Smooth muscle cell (in vitro differentiated cells): ENCODE measurements around the gene POU6F2. TPM values are rescaled to one million over a fixed set of nuclear protein-coding genes. Genes with fewer than 3 reads are reported as not detected.
A peak's percentile ranks its signal among the peaks of the same experiment; 100 is the strongest.

Experiments
- DNase-seq: peaks from one replicate; lab custom pipeline; 2025; ENCODE audit not compliant: unreplicated experiment; lab: John Stamatoyannopoulos, UW
- H2AFZ ChIP-seq: fragments of 200-600 bp; sonication (generic); 2 replicates; pipeline ENCODE4 v1.6.0; 2016; ENCODE audit warnings: antibody characterized with exemption, low read depth, mild to moderate bottlenecking
- H3F3A ChIP-seq: fragments of 200-600 bp; sonication (generic); 2 replicates; pipeline ENCODE4 v1.6.0; 2017; ENCODE audit warnings: antibody characterized with exemption, low read depth
- H3K27ac ChIP-seq: fragments of 200-600 bp; sonication (generic); 2 replicates; pipeline ENCODE4 v1.5.1; 2016; ENCODE audit warnings: low read depth, mild to moderate bottlenecking
- H3K27me3 ChIP-seq: fragments of 200-600 bp; sonication (generic); 2 replicates; pipeline ENCODE4 v1.6.1; 2016; ENCODE audit warnings: low read depth, mild to moderate bottlenecking
- H3K36me3 ChIP-seq: fragments of 200-600 bp; sonication (generic); 2 replicates; pipeline ENCODE4 v1.5.1; 2016; ENCODE audit warnings: low read depth
- H3K4me1 ChIP-seq: fragments of 200-600 bp; sonication (generic); 2 replicates; pipeline ENCODE4 v1.5.1; 2016; ENCODE audit warnings: low read depth
- H3K4me2 ChIP-seq: fragments of 200-600 bp; sonication (generic); 2 replicates; pipeline ENCODE4 v1.6.0; 2016; ENCODE audit warnings: mild to moderate bottlenecking
- H3K4me3 ChIP-seq: fragments of 200-600 bp; sonication (generic); 2 replicates; pipeline ENCODE4 v1.5.1; 2016; ENCODE audit warnings: mild to moderate bottlenecking
- H3K79me2 ChIP-seq: fragments of 200-600 bp; sonication (generic); 2 replicates; pipeline ENCODE4 v1.6.0; 2016; ENCODE audit warnings: low read depth, mild to moderate bottlenecking
- H3K9ac ChIP-seq: fragments of 200-600 bp; sonication (generic); 2 replicates; pipeline ENCODE4 v1.6.0; 2016; ENCODE audit warnings: low read depth
- H3K9me3 ChIP-seq: fragments of 200-600 bp; sonication (generic); replicated peaks from 2 replicates; pipeline ENCODE4 v1.5.1; 2016; ENCODE audit warnings: low read depth
- H4K20me1 ChIP-seq: fragments of 200-600 bp; sonication (generic); 2 replicates; pipeline ENCODE4 v1.6.0; 2016; ENCODE audit warnings: low read depth
- CTCF ChIP-seq: fragments of 200-600 bp; sonication (generic); IDR thresholded peaks from 2 replicates; pipeline ENCODE4 v1.5.1; 2017; ENCODE audit warnings: borderline replicate concordance, mild to moderate bottlenecking, antibody characterized with exemption; ENCODE audit not compliant: insufficient read depth, poor library complexity, severe bottlenecking
- WGBS: methylation state at CpG from one replicate; pipeline ENCODE4 v1.1.7; 2016; ENCODE audit warnings: low lambda C conversion rate; 5-methylcytosine and 5-hydroxymethylcytosine counted together
- polyA plus RNA-seq: library from polyadenylated mRNA; unstranded; fragments of >200 nt; fragmentation: Nextera tagmentation; extraction: Ambion mirVana; gene quantifications from 2 replicates; pipeline ENCODE4 v1.2.1, GENCODE V29; 2016
- total RNA-seq: library from RNA; depleted of rRNA; stranded (reverse); fragments of >200 nt; gene quantifications from 2 replicates; pipeline ENCODE4 v1.2.3, GENCODE V29; 2014

POU6F2 gene
- total and polyA plus RNA-seq, 2 experiments from 2014 or later, result 1.2 TPM

DNA sequence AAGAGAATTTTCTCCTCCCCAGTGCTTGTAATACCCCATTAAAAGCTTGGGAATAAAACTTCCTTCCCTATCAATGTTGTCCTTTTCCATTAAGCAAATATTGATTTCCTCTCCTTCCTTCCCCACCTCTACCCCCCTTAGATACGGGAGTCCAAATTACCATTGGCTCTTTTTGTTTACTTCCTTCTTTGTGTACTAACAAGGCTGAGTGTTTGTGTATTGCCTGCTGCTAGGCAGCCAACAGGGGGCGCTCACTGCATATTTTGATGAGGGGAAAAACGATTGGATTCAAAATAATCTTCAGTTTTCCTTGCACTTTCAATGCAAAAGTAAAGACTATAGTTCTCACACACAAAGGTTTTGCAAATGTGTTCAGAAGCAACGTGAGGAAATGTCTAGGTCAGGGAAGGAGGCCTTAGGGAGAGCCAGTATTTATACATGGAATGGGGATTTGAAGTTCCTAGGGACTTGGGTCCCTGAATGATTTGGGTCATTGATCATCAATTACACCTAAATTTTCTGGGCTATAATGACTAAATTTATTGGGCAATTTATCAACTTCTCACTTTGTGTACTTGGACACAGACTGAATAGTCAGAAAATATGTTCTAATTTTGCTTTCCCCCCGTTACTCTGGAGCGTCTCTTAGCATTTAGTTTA lies 45.1 kb upstream of the POU6F2 start:
- Histone ChIP-seq H3K4me1 (no peaks in the 10 kb centered on the region), H3K79me2 (no peaks in the 10 kb centered on the region), H3K9me3 (no peaks in the 10 kb centered on the region), H3K27ac (no peak overlapping the region), H3K4me2 (peak overlapping the region; percentile 44), H3K27me3 (no peaks in the 10 kb centered on the region), H3K4me3 (no peak overlapping the region), H3F3A (no peaks in the 10 kb centered on the region), H3K36me3 (no peaks in the 10 kb centered on the region), H3K9ac (no peak overlapping the region), H4K20me1 (no peaks in the 10 kb centered on the region), H2AFZ (peak overlapping the region; percentile 4)
- TF ChIP-seq CTCF, result peak; percentile 99
- WGBS, result 31% methylated on average over 6 of the region's 6 CpGs
- DNase-seq, result peak; percentile 21

DNA sequence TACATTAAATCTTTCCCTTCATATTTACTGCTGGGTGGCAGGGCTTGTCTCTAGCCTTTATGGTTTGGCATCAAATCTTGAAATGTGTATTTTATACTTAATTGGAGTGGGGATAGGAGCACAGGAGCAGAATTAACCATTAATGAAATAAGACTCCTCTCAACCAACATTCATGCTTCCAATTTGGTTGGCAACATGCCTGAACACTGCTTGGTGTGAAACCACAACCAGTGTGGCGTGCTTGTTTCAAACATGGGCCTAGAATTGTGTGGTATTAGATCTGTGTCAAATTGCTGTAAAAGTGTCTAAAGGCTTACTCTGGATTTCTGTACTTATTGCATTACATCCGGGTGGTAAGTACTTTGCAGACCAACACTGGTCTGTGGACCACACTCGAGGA lies 43.7 kb upstream of the POU6F2 start:
- Histone ChIP-seq H3K4me2 (no peak overlapping the region), H3K36me3 (no peaks in the 10 kb centered on the region), H3K4me1 (peaks cover 3% of the 10 kb centered on the region), H2AFZ (no peak overlapping the region), H3K27me3 (no peaks in the 10 kb centered on the region), H3K79me2 (no peaks in the 10 kb centered on the region), H3K9me3 (no peaks in the 10 kb centered on the region), H3F3A (no peaks in the 10 kb centered on the region), H3K27ac (no peak overlapping the region), H4K20me1 (no peaks in the 10 kb centered on the region), H3K9ac (no peak overlapping the region), H3K4me3 (no peak overlapping the region)
- DNase-seq, result no peak
- TF ChIP-seq CTCF, result no peak
- 92% methylated on average over 3 of the region's 3 CpGs for WGBS

GRCh38 chr7:38934536-38934935 lies 43.2 kb upstream of the POU6F2 start:
- 98% methylated on average over 10 of the region's 10 CpGs for WGBS

More at GRCh38 chr7:38934536-38934935, 43.2 kb upstream of the POU6F2 start:
- no peaks in the 10 kb centered on the region for H3K27me3 ChIP-seq
- no peaks in the 10 kb centered on the region for H3K9me3 ChIP-seq
- no peak for DNase-seq
- no peak overlapping the region for H3K4me3 ChIP-seq
- H3K4me1 ChIP-seq, result peaks cover 3% of the 10 kb centered on the region
- no peak for TF ChIP-seq CTCF
- no peaks in the 10 kb centered on the region for H4K20me1 ChIP-seq
- no peaks in the 10 kb centered on the region for H3K36me3 ChIP-seq
- no peak overlapping the region for H2AFZ ChIP-seq
- H3K27ac ChIP-seq, result no peak overlapping the region
- H3K79me2 ChIP-seq, result no peaks in the 10 kb centered on the region
- no peak overlapping the region for H3K4me2 ChIP-seq
- H3K9ac ChIP-seq, result no peak overlapping the region
- H3F3A ChIP-seq, result no peaks in the 10 kb centered on the region
